Sigmoid colon (tissue), 7 donors: ENCODE data around the gene ACVR1. TPM values are rescaled to one million over a fixed set of nuclear protein-coding genes. Genes with fewer than 3 reads are reported as not detected.

Source experiments
- DNase-seq: peaks from one replicate; pipeline ENCODE4 v3.0.0-alpha.2; 2019
- H3K27ac ChIP-seq, 4 donors: fragments of 200-600 bp; sonication (generic); one replicate each; pipeline ENCODE4 v1.5.1; 2016 to 2019; ENCODE audit warnings: mild to moderate bottlenecking in 1 of 4
- H3K27me3 ChIP-seq, 3 donors: fragments of 200-600 bp; sonication (generic); one replicate each; pipeline ENCODE4 v1.5.1; 2019; ENCODE audit warnings: mild to moderate bottlenecking in 1 of 3
- H3K36me3 ChIP-seq, 4 donors: fragments of 200-600 bp; sonication (generic); one replicate each; pipeline ENCODE4 v1.5.1; 2016 to 2019
- H3K4me1 ChIP-seq, 4 donors: fragments of 200-600 bp; sonication (generic); one replicate each; pipeline ENCODE4 v1.5.1; 2017 to 2019
- H3K4me3 ChIP-seq, 4 donors: fragments of 200-600 bp; sonication (generic); one replicate each; pipeline ENCODE4 v1.5.1; 2017 to 2019; ENCODE audit warnings: mild to moderate bottlenecking in 2 of 4, moderate library complexity in 1 of 4
- H3K9me3 ChIP-seq, 4 donors: fragments of 200-600 bp in 3 of 4; sonication (generic) in 3 of 4; one replicate each; pipeline versions ENCODE4 v1.5.1 to v1.6.1; 2013 to 2019
- EP300 ChIP-seq, 4 donors: sonication (generic); formaldehyde crosslinking; IDR thresholded peaks; one replicate each; pipeline ENCODE4 v1.6.1; 2017; ENCODE audit warnings: antibody characterized with exemption in 4 of 4
- POLR2A ChIP-seq, 2 donors: fragments of 450-650 bp; IDR thresholded peaks; one replicate each; pipeline ENCODE4 v1.6.1; 2016; ENCODE audit warnings: antibody characterized with exemption in 2 of 2, mild to moderate bottlenecking in 2 of 2, moderate library complexity in 2 of 2
- POLR2AphosphoS5 ChIP-seq, 4 donors: sonication (generic); formaldehyde crosslinking; IDR thresholded peaks; one replicate each; pipeline ENCODE4 v1.6.1; 2017; ENCODE audit warnings: antibody characterized with exemption in 4 of 4
- WGBS, 2 donors: extraction: QIAGEN DNeasy Blood & Tissue Kit; methylation state at CpG; one replicate each; pipeline ENCODE4 v1.1.7; 2013; 5-methylcytosine and 5-hydroxymethylcytosine counted together
- intact Hi-C: fragments of 100-400 bp; cut with DNase I; formaldehyde crosslinking; loops from one replicate; pipeline ENCODE4 v1.15.1; 2023
- polyA plus RNA-seq, 3 donors: library from polyadenylated mRNA; stranded (reverse); fragments of 200-250 nt; gene quantifications; one replicate each; pipeline ENCODE4 v1.2.3, GENCODE V29; 2013
- total RNA-seq, 4 donors: library from RNA; depleted of rRNA; stranded (reverse); fragments of >200 nt; gene quantifications; one replicate each; pipeline ENCODE4 v1.1.0, GENCODE V29; 2016
- TF ChIP-seq, protein P1 (sequence below), 4 experiments: fragments of 450-650 bp in 3 of 4; fragments of 200-600 bp in 1 of 4; IDR thresholded peaks; one replicate each; pipeline ENCODE4 v1.5.1; 2016 to 2019; ENCODE audit warnings: antibody characterized with exemption in 4 of 4, mild to moderate bottlenecking in 3 of 4, moderate library complexity in 2 of 4
- donor health status: healthy with polysubstance abuse.
- donor health status: Bipolar disorder and iron deficiency.
- donor health status: healthy.

The ACVR1 gene
- total and polyA plus RNA-seq, 7 donors, result 2.3 to 36.0 (median 20.0) TPM

DNA sequence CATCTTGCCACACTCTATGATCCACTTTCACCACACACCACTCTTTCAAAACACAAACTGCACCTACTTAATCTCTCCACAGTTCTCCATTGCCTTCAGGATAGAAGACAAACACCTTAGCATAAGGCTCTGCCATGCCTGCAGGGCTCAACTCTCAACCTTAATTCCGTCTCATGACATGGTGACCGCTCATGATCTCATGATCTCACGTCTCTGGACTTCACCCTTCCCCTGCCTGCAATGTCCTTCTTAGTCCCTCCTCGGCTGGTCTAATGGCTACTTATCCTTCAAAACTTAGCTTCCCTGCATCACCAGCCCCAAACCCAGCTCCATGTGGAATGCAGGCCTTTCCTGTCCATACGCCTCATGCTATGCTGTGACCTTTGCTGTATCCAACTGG, 85.3 kb downstream of the ACVR1 start:
- Histone ChIP-seq H3K27ac (peak overlapping the region; percentile 48 to 62 (median 52)), H3K27me3 (no peaks in the 10 kb centered on the region)

DNA sequence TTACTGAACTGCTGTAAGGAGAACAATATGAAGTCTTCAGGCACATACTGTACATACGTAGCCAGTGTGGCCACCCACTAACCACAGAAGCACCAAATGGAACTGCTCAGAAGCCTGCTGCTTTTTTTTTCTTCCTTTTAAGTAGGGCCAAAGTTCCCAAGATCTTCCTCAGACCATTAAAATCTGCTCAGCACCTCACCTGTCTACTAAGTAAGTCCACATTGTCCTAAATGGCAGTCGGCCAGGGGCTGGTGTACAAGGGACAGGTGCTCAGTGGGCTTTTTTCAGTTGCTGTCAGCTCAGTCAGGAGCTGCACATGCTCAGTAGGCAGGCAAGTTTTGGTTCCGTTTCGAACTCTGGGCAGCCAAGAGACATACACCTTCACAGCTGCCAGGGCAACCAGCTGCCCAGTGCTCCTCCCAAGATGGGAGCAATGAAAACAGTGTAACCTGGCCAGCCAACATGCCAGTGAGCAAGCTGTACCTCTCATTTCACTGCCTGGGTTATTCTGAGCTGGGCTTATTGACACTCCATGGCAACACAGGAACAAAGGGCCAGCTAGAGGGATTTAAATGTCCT, 86.1 kb downstream of the ACVR1 start:
- peak overlapping the region; percentile 48 to 62 (median 52) for H3K27ac ChIP-seq
- TF ChIP-seq POLR2AphosphoS5 (IDR thresholded peaks at IDR 0.05) (no peak), POLR2A (IDR thresholded peaks at IDR 0.05) (no peak), EP300 (IDR thresholded peaks at IDR 0.05) (no peak)
- TF ChIP-seq, protein P1, sequence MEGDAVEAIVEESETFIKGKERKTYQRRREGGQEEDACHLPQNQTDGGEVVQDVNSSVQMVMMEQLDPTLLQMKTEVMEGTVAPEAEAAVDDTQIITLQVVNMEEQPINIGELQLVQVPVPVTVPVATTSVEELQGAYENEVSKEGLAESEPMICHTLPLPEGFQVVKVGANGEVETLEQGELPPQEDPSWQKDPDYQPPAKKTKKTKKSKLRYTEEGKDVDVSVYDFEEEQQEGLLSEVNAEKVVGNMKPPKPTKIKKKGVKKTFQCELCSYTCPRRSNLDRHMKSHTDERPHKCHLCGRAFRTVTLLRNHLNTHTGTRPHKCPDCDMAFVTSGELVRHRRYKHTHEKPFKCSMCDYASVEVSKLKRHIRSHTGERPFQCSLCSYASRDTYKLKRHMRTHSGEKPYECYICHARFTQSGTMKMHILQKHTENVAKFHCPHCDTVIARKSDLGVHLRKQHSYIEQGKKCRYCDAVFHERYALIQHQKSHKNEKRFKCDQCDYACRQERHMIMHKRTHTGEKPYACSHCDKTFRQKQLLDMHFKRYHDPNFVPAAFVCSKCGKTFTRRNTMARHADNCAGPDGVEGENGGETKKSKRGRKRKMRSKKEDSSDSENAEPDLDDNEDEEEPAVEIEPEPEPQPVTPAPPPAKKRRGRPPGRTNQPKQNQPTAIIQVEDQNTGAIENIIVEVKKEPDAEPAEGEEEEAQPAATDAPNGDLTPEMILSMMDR (IDR thresholded peaks at IDR 0.05), result no peak
- peak; percentile 68 for DNase-seq
- H3K36me3 ChIP-seq, result no peaks in the 10 kb centered on the region
- no peak overlapping the region for H3K4me3 ChIP-seq
- WGBS, 2 donors, result 19 to 60% methylated on average over 4 of the region's 4 CpGs
- peaks cover 0 to 75% (median 67%) of the 10 kb centered on the region in 4 donors for H3K4me1 ChIP-seq
- H3K27me3 ChIP-seq, result no peaks in the 10 kb centered on the region
- H3K9me3 ChIP-seq, result no peaks in the 10 kb centered on the region
- intact Hi-C loops, result loop anchor here (5.0 kb wide), 1 partner anchor 42 kb away; no protein-coding TSS in a partner anchor

More for the DNA sequence above, 85.3 kb downstream of the ACVR1 start:
- Histone ChIP-seq H3K4me1 (peaks cover 0 to 68% (median 60%) of the 10 kb centered on the region in 4 donors), H3K9me3 (no peaks in the 10 kb centered on the region), H3K4me3 (no peak overlapping the region), H3K36me3 (no peaks in the 10 kb centered on the region)
- 96 to 97% methylated on average over 5 of the region's 5 CpGs for WGBS, 2 donors
- DNase-seq, result no peak
- TF ChIP-seq, protein P1 (IDR thresholded peaks at IDR 0.05), result no peak
- TF ChIP-seq EP300 (IDR thresholded peaks at IDR 0.05) (no peak), POLR2A (IDR thresholded peaks at IDR 0.05) (no peak), POLR2AphosphoS5 (IDR thresholded peaks at IDR 0.05) (no peak)
- intact Hi-C loops, result loop anchor here (5.0 kb wide), 1 partner anchor 42 kb away; no protein-coding TSS in a partner anchor

DNA sequence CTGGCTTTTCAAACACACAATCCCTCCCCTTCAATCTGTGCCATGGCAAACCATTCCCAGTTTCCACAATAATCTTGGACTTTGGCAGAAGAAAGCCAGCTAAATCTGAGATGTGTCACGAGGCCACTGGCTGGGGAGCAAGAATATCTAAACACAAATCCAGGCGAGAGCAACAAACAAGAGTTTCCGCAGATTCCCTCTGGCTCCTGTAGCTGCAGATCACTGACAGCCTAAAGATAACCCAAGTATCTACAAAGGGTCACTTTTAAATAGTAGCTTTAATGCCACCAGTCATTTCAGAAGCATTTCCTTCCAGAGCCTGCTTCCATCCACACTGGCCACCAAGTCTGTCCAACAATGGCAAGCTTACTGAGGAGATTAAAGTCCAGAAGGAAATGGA, 86.9 kb downstream of the ACVR1 start:
- Histone ChIP-seq H3K9me3 (no peaks in the 10 kb centered on the region), H3K27ac (peak overlapping the region; percentile 48 to 62 (median 52)), H3K4me3 (no peak overlapping the region), H3K4me1 (peaks cover 0 to 83% (median 73%) of the 10 kb centered on the region in 4 donors), H3K36me3 (no peaks in the 10 kb centered on the region), H3K27me3 (no peaks in the 10 kb centered on the region)
- 68 to 78% methylated on average over 3 of the region's 3 CpGs for WGBS, 2 donors
- TF ChIP-seq, protein P1 (IDR thresholded peaks at IDR 0.05), result no peak
- TF ChIP-seq EP300 (IDR thresholded peaks at IDR 0.05), result no peak
- TF ChIP-seq POLR2AphosphoS5 (IDR thresholded peaks at IDR 0.05), result no peak
- no peak for TF ChIP-seq POLR2A (IDR thresholded peaks at IDR 0.05)
- intact Hi-C loops, result no loop called here
- peak; percentile 68 for DNase-seq

DNA sequence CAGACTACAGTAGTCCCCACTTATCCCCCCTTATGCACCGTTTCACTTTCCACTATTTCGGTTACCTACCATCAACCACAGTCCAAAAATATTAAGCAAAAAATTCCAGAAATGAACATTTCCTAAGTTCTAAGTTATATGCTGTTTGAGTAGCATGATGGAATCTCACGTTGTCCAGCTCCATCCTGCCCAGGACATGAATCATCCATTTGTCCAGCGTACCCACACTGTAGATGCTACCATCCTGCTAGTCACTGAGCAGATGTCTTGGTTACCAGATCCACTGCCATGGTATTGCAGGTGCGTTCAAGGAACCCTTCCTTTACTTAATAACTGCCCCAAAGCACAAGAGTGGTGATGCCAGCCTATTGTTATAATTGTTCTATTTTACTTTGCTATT, 87.9 kb downstream of the ACVR1 start:
- DNase-seq, result no peak
- TF ChIP-seq EP300 (IDR thresholded peaks at IDR 0.05) (no peak), POLR2AphosphoS5 (IDR thresholded peaks at IDR 0.05) (no peak), POLR2A (IDR thresholded peaks at IDR 0.05) (no peak)
- TF ChIP-seq, protein P1 (IDR thresholded peaks at IDR 0.05), result no peak
- Histone ChIP-seq H3K36me3 (no peaks in the 10 kb centered on the region), H3K27me3 (no peaks in the 10 kb centered on the region), H3K27ac (peak overlapping the region in 2 of 4 donors; percentile 16 to 35), H3K9me3 (no peaks in the 10 kb centered on the region), H3K4me1 (peaks cover 0 to 86% (median 72%) of the 10 kb centered on the region in 4 donors), H3K4me3 (no peak overlapping the region)
- 95 to 96% methylated on average over 5 of the region's 5 CpGs for WGBS, 2 donors
- intact Hi-C loops, result no loop called here
